GM21447 (cell line): ENCODE measurements around the gene FBXL15.

Source experiments
- ATAC-seq: cut with Tn5 transposase; IDR thresholded peaks from one replicate; pipeline ENCODE4 v1.9.1; 2021; ENCODE audit not compliant: unreplicated experiment

Gene FBXL15

DNA sequence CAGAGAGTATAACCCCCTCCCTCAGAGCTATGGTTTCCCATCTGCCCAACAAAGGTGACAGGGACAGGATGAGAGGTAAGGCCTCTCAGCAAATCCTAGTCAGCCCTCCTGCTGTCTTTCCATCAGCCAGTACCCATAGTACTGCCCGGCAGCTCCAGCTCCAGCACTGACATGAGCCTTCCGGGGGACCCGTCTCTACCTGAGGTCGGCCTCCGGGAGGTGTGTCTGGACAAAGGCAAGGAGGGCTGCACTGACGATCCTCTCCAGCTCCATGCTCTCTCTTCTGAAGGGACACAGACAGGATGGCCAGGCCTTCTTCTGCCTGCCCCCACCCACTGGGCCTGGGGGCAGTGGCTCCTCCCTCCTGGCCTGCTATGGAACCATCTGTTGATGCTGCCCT is 4.3 kb downstream of the FBXL15 start:
- no peak for ATAC-seq

DNA sequence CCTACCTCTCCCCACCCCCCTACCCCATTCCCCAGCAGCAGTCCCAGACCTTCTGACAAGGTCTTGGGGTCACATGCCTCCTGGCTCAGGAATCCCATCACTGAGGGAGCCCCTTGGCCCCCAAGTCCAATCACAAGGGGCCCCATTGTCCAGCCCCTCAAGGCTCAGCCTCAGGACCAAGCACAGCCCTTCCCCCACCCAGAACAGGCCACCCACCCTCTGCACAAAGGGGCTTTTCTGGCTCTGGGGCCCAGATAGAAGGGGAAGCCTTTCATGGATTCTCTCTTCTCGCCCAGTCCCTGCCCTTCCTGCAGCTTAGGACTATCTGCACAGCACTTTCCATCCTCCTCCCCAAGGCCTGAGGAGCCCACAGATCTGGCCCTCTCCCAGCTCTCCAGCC is 4.8 kb downstream of the FBXL15 start:
- no peak for ATAC-seq

DNA sequence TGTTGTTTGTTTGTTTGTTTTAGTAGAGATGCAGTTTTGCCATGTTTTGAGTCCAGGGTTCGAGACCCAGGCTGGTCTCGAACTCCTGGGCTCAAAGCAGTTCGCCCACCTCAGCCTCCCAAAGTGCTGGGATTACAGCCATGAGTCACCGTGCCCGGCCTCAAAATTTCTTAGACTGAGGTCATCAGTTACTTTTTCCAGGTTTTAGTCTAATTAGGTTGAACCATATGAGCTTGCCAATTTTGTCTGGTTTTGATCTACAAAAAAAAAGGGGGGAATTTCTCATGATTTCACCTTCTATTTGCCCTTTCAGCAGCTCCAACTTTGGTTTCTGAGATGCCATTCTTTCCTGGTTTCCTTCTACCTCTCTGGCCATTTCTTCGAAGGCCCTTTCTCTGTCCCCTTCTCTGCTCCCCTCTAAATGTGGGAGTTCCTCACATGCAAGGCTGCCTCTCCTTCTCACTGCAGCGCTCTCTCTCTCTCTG is 6.2 kb downstream of the FBXL15 start:
- no peak for ATAC-seq

DNA sequence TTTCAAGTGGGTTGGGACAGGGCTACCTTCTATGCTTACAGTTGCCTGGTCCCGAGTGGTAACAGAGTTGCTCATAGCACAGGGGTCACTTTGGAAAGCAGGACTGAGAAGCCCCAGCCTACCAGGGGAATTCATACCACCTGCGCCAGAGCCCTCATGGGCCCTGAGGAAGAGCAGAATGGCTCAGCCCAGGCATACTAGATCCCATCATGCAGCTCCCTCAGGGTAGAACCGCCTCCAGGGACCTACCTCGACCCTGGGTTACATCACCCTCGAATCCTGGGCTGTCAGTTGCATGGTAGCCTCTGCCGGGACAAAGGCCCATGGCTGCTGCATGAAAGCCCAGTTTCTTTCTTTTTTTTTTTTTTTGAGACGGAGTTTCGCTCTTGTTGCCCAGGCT is 8.8 kb downstream of the FBXL15 start:
- no peak for ATAC-seq

DNA sequence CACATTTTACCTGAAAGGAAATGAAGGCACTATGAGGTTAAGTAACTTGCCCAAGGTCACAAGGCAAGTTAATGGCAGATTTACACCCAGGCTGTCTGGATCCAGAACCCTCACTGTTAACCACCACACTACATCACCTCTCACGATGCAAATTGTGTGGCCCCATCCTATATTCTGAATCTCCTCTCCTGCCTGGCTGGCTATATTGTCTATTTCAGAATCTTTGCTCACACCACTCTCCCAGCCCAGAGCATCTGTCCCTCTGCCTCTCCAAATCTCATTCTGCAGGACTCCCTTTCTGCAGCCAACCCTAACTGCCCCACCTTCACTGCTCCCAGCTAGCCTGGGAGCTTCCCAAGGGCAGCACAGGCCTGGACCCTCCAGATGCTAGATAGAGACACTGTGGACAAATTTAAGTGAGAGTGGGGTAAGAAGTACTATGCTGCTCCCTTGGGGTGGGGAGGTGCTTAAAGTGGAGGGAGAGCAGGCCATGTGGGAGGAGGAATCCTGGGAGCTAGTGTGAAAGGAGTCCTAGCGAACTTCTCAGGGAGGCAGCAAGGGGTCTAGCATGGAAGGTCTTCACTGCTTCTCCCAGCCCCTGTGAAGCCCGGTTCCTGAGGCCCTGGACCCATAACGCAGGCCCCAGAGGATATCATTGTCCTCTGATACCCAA is 11.0 kb downstream of the FBXL15 start:
- no peak for ATAC-seq

DNA sequence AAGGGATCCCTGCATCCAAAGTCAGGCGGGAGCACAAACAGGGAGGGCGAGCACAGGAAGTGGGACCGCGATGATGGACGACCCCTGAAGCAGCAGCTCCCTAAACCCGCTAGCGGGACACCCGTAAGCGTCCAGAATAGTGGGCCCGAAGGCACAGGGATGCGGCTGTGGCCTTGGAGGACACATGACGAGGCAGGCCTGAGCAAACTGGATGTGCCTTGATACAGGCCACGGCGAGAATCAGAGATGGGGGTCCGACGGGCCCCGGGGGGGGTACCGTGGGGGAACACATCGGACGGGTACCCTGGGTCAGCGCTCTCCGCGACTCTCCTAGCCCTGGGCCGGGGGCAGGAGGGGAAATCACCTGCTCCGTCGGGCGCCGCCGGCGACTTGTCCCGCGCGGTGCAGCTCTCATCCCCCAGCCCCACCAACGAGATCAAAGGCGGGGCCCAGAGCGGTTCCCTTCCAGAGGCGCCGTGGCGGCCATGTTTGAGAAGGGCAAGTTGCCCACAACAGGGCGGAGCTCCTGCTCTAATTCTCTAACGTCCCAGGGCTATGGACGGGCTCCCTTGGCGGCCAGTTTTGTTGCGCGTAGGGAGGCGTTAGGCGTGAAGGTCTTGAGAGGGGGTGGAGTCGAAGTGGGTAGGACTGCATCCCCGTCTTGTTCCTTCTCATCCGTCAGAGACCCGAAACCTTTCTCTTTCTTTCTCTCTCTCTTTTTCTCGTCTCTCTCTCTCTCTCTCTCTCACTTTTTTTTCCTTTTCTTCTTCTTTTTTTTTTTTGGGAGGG is 11.7 kb downstream of the FBXL15 start, which contains the start of gene CUEDC2:
Gene CUEDC2, minus strand, starts transcription at position 413 of the 789 bp plus-strand sequence. CDS start 7,386 bp downstream, outside the sequence.
- ATAC-seq, result peak; percentile 88

DNA sequence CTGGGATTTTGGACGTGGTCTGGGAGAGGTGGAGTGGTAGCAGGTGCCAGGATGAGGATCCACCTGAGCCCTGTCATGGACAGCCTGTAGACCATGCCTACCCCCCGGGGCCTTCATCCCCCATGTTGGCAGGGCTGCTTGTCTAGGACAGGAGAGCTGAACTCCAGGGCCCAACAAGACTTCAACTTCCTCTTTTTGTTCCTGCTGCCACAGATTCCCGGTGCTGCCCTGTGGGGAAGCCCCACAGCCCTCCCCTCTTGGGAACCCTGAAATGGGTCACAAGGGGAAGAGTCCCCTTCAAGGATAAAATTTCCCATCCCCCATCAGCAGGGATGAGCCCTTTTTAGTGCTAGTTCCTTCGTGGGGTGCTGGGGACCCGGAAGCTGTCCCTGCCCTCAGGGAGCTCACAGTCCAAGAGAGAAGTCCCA is 13.0 kb downstream of the FBXL15 start:
- no peak for ATAC-seq

DNA sequence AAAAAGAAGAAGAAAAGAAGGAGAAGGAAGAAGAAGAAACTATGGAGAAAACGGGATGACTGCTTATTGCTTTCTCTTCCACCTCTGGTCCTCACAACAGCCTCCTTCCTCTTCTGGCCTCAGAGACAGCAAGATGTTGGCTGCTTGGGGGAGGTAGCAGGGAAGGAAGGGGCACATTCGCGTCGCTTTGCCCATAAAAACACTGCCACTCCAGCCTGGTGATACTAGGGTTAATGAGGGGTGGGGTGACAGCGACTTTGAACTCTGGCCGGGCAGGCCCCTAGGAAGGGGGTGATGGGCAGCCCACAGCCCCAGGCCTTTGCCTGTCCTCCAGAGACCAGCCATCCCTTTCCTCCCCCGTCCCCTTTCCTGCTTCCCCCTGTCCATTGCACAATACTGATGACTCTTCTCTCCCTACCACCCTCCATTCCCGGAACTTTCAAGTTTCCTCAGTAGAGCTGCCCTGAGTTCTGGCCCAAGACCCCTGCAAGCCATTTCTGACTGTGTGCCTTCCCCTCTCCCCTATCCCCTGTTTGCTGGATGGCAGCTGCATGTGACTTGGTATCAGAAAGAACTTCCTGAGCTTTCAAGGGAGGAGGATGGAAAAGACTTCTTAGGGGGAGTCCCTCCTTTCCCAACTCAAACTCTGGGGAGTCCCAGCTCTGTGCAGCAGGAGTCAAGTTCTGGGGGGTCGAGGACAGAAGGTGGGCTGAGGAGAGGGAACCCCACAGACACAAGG is 13.9 kb downstream of the FBXL15 start:
- no peak for ATAC-seq

DNA sequence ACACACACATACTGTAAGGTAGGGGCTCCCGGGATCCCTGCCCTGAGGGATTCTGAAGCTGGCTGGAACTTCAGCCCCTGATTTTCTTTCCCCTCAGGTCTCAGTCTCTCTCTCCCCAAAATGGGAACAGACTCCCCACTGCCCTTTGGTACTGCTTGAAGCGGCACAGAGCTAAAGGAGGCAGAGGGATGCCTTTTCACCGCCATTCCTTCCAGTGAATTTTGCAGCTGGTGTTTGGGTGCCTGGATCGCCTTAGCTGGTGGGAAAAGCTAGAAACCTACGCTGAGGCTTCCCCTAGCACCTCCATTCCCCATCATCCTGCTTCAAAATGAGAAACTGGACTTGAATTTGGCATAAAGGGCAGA is 14.5 kb downstream of the FBXL15 start:
- no peak for ATAC-seq

DNA sequence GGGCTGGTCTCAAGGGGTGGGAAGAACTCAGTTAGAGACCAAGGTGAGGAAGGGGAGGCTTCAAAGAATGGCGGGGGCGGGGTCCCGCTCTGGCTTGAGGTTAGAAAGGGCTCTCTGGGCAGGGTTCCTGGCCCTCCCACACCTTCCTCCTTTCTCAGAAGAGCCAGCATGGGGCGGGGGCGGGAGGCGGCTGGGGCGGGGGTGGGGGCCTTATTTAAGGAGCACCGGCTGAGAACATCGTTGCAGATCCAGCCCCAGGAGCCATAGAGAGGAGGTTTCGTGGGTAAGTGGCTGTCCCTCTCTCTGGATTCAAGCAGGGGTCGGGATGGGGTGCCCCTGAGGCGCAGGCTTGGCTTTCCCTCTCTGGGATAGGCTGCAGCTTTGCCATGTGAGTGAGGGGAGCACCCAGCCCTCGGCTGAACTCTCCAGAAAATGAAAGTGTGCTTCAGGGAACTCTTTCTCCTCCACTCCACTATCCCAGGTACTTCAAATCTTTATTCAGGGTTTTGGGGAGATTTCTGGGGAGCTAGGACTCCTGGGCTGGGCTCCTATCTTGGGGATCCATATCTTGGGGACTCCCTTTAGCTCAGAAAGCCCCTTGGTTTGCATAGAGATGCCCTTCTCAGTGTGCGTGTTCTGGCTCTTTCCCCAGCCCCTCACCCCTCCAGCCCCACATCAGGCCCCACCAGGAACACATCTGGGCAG is 15.0 kb downstream of the FBXL15 start:
- ATAC-seq, result no peak

DNA sequence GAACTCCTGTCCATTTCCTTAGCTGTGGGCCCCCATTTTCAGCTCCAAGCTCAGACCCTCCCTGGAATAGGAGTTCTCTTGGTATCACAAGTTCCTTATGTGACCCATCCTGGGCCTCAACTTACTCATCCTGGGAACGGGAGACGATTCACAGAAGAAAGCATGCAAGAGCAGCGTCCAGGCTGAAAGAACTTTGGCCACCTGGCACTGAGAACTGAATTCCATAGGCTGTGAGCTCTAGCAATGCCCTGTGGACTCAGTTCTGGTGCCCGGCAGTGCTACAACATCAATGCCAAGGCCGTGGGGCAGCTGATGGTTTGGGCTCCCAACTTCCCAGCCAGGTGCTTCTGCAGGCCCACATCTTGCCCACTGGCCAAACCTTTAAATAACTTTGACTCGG is 15.7 kb downstream of the FBXL15 start:
- ATAC-seq, result no peak

DNA sequence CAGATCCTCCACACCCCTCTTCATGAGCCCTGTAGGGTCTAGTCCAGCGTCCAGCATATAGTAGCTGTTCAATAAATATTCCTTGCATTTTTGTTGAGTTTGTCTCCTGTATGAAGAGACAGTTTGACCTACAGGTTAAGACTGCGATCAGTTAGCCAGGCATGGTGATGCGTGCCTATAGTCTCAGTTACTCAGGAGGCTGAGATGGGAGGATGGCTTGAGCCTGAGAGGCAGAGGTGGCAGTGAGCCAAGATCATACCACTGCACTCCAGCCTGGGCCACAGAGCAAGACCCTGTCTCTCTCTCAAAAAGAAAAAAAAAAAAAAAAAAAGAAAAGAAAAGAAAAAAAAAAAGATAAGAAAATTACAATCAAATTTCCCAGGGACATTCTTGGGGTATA is 16.9 kb downstream of the FBXL15 start:
- no peak for ATAC-seq

DNA sequence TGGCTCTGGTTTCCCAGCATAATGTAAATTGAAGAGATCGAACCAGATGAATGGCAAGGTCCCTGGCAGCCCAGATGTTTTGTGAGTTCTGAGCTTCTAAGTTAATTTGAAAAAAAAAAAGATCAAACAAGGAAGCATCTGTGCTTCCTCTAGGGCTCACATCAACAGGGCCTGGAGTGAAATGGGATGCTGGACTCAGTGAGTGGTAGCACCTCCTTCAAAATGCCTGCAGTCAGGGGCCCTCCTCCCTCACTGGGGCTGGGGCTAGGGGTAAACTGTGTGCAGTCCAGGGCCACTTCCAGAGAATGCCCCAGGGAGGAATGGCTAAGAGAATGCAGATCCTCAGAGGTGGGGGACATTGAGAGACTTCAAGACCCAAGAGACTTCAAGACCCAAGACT is 17.7 kb downstream of the FBXL15 start:
- ATAC-seq, result no peak

DNA sequence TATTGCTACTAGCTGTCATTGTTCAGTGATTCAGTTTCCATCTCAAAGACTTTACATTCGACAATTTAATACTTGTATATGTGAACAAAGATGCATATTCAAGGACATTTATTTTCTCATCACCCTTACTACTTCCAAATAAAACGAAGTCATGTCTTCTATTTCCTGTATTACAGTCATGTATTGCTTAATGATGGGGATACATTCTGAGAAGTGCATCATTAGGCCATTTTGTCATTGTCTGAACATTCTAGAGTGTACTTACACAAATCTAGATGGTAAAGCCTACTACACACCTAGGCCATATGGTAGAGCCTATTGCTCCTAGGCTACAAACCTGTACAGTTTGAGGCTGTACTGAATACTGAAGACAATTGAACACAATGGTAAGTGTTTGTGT is 24.2 kb downstream of the FBXL15 start:
- ATAC-seq, result no peak

DNA sequence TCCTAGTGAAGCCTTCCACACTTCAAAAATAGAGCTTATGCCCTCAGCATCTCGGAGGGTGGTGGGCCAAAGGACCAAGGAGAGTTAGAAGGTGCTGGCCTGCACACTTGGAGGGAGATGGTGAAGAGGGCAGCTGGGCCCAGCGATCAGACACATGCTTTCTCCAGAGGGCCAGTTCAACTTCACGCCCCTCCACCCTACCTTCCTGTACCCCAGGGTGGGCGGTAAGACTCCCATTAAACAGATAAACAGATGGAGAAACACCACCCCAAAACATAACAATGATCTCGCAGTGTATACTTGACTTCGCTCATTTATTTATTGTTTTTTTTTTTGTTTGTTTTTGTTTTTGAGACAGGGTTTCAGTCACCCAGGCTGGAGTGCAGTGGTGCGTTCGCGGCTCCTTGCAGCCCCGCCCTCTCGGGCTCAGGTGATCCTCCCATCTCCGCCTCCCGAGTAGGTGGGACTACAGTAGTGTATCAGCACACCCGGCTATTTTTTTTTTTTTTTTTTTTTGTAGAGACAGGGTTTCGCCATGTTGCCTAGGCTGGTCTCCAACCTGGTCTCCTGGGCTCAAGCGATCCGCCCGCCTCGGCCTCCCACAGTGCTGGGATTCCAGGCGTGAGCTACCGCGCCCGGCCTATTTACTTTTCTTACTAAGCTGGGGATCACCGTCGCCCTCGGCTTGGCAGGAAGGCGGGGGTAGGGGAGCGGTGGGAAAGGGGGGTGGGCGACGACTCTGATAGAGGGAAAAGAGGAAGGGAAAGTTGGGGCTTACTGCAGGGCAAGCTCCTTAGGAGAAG is 28.9 kb downstream of the FBXL15 start:
- ATAC-seq, result peak; percentile 64

DNA sequence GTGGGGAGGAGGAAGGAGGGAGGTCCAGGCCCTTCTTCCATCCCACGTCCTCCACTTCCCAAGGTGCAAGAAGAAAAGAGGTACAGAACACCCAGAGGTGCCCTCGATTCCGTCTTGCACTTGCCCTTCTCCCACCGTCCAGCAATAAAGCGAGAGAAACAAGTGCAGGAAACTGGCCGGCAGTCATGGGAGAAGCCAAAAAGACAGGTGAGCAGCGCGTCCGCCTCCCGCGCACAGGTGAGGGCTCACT is 29.4 kb downstream of the FBXL15 start:
- ATAC-seq, result no peak

DNA sequence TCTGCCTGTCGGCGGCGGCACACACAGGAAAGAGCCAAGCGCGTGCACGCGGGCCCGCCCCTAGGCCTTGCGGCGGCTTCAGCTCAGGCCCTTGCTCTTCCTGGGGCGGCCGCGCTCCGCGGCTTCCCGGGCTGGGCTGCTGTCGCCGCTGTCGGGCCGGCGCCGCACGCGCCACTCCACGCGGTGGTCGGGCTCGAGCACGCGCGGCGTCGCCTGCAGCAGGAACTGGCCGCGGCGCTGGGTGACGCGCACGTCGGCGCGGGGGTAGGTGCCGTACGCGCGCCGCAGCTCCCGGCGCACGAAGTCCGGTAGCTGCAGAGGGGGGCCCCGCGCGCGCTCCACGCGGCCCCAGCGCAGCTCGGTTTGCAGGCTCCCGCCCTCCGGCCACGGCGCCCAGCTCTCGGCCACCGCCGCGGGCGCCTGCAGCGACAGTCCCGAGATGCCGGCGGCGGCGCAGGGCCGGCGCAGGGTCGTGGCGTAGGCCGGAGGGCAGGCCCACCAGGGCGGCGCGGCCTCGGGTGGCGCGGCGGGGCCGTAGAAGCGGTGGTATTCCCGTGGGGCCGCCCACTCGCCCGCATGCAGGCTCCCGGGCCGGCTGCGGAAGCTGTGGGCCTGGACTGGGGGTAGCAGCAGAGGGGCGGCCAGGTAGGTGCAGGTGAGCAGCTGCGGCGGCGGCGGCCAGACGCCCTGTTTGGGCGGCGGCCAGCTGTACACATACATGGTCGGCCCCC is 29.9 kb downstream of the FBXL15 start:
- ATAC-seq, result peak; percentile 61

DNA sequence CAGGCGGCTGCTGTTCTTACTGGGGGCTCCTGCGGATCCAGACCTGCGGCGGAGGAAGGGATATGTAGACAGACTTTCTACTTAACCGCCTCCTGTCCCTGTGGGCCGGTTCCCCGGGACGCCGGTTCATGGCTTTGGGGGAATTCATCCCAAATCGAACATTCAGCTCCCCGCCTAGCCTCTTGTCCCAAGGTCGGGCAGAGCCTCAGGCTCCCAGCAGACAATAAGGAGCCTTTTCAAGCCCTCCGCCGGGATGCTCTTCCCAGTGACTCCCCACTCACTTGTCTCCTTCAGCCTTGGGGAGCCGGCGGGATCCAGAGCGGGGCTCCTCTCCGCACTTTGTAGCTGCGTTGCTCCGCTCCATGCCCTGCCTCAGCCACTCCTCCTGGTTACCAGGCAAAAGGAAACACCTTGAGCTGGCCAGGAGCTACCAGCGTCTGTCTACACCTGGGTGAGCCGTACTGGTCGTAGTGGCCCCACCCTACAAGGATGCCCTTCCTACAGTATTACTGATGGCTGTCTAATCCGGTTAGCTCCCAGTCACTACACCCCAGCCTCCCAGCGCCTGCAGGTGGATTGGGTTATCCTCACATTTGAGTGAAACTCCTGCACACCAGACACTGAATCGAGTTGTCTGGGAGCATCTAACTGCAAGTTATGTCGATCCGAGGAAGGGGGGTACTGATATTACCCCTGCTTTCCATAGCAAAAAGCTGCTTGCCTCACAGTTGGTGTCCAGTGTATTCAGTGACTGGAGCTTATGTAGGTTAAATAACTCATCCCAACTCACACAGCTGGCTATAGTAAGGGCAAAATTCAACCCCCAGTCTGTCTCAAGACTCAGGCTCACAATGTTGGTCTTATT is 30.7 kb downstream of the FBXL15 start, which contains the start of gene C10orf95:
Gene C10orf95, minus strand, starts transcription at position 439 of the 865 bp plus-strand sequence. CDS start 450 bp downstream, outside the sequence.
- ATAC-seq, result no peak
